Activated CD8-positive, alpha-beta T cell treated with anti-CD3 and anti-CD28 coated beads for 36 hours (primary cell): Measurements from ENCODE around the gene CRACR2A. TPM values are rescaled to one million over a fixed set of nuclear protein-coding genes. Genes with fewer than 3 reads are reported as not detected.

Experiments
- ATAC-seq: fragments of 200-7000 bp; cut with Tn5 transposase; one replicate; pipeline ENCODE4 v1.10.0; 2021; ENCODE audit warnings: mild to moderate bottlenecking, moderate library complexity
- CTCF ChIA-PET: fragments of 350-600 bp; sonication (Branson Sonifier 250); formaldehyde crosslinking; loops from one replicate; lab custom pipeline; 2021; ENCODE audit warnings: antibody characterized with exemption; lab: Charles Lee
- POLR2A ChIA-PET: fragments of 350-600 bp; sonication (Branson Sonifier 250); formaldehyde crosslinking; loops from one replicate; lab custom pipeline; 2021; ENCODE audit warnings: antibody characterized with exemption; lab: Charles Lee
- DNase-seq: peaks from one replicate; pipeline ENCODE4 v3.0.0-alpha.2; 2020
- H3K27ac Mint-ChIP-seq: one replicate; pipeline ENCODE4 v1.8.0; 2021; ENCODE audit warnings: mild to moderate bottlenecking, mixed read lengths
- H3K27me3 Mint-ChIP-seq: one replicate; pipeline ENCODE4 v1.8.0; 2021; ENCODE audit warnings: mixed read lengths
- H3K36me3 Mint-ChIP-seq: one replicate; pipeline ENCODE4 v1.8.0; 2021; ENCODE audit warnings: low read depth, mixed read lengths
- H3K4me1 Mint-ChIP-seq: one replicate; pipeline ENCODE4 v1.8.0; 2021; ENCODE audit warnings: low read depth, mixed read lengths
- H3K4me3 Mint-ChIP-seq: one replicate; pipeline ENCODE4 v1.8.0; 2021; ENCODE audit warnings: mild to moderate bottlenecking, moderate library complexity, mixed read lengths
- H3K9me3 Mint-ChIP-seq: one replicate; pipeline ENCODE4 v1.8.0; 2021; ENCODE audit warnings: mixed read lengths
- intact Hi-C: fragments of 100-400 bp; cut with micrococcal nuclease; formaldehyde crosslinking; loops from one replicate; pipeline ENCODE4 v1.10.0; 2022
- total RNA-seq, 2 experiments: library from RNA; stranded (reverse); gene quantifications; one replicate each; pipeline ENCODE4 v1.2.3, GENCODE V29; 2021
- TF ChIP-seq, protein P1 (sequence below): fragments of 200-600 bp; IDR thresholded peaks from one replicate; pipeline ENCODE4 v1.8.0; 2022; ENCODE audit warnings: antibody characterized with exemption, mild to moderate bottlenecking

Gene CRACR2A
- total RNA-seq, 2 experiments from 2014 or later: 21.2 to 24.7 TPM

DNA sequence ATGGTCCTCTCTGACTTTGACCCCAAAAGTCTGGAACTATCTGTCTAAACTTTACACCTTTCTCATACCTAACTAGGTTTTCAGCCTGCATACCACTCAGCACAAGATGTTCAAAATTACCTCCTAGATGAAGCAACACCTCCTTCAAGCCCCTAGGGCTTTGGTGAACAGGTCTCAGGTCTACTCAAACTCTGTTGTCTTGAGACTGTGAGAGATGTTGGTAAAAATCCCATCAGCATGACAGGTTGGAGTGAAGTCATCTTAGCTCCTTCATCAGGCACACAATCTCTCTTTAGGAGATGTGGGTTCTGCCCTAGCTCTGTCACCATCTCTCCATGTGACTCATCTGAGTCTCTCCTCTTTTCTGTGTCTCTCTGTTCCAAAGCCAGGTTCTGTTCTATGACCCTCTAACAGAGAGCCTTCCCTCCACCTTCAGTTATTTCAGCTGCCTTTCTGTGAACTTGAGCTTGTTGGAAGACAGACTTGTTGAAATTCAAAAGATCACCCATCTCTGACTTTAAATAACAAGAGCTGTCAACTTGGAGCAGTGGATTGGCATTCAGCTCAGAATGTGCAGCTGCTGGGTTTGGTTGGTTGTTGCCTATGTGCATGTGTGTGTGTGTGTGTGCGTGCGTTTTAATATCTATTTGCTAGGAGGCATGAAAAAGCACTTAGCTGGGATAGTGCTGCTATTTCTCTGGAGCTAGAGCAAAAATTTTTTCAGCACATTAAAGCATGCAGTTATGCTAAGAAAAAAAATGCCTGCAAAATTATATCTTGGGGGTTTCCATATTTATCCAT, 130.7 kb downstream of the CRACR2A start:
- intact Hi-C loops: no loop called here
- Mint-ChIP-seq H3K27me3 (no peaks in the 10 kb centered on the region), H3K9me3 (no peaks in the 10 kb centered on the region), H3K36me3 (peaks cover 25% of the 10 kb centered on the region), H3K4me1 (peaks cover under 1% of the 10 kb centered on the region), H3K27ac (no peak overlapping the region), H3K4me3 (no peak overlapping the region)
- POLR2A ChIA-PET: no interaction called here
- DNase-seq (no peak), ATAC-seq (peak; percentile 53)
- TF ChIP-seq, protein P1, sequence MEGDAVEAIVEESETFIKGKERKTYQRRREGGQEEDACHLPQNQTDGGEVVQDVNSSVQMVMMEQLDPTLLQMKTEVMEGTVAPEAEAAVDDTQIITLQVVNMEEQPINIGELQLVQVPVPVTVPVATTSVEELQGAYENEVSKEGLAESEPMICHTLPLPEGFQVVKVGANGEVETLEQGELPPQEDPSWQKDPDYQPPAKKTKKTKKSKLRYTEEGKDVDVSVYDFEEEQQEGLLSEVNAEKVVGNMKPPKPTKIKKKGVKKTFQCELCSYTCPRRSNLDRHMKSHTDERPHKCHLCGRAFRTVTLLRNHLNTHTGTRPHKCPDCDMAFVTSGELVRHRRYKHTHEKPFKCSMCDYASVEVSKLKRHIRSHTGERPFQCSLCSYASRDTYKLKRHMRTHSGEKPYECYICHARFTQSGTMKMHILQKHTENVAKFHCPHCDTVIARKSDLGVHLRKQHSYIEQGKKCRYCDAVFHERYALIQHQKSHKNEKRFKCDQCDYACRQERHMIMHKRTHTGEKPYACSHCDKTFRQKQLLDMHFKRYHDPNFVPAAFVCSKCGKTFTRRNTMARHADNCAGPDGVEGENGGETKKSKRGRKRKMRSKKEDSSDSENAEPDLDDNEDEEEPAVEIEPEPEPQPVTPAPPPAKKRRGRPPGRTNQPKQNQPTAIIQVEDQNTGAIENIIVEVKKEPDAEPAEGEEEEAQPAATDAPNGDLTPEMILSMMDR: no peak
- CTCF ChIA-PET: interaction anchor here (1.1 to 1.5 kb wide), 3 partner anchors 37 to 322 kb away, joined by 3 to 6 read pairs (median 4); no protein-coding TSS in a partner anchor

DNA sequence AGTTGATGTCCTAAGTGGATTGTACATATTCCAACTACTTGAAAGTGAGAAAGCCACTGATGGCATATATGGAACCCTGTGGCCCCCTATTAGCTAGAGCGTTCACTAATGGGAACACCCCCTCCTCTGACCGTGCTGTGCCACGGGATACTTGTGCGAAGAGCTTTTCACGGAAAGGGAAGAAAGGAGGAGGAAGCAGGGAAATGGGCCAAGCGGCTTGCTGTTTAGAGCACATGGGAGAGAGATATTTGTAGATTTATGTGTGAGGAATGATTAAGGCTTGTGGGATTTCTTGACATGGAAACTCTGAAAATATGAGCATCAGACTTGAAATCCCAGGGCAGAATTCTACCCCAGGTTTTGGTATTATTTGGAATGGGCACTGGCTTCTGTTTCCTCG, 132.1 kb downstream of the CRACR2A start:
- H3K4me3 Mint-ChIP-seq: no peak overlapping the region
- H3K36me3 Mint-ChIP-seq: peaks cover 24% of the 10 kb centered on the region
- intact Hi-C loops: no loop called here
- no peak overlapping the region for H3K27ac Mint-ChIP-seq
- H3K27me3 Mint-ChIP-seq: no peaks in the 10 kb centered on the region
- peaks cover 8% of the 10 kb centered on the region for H3K4me1 Mint-ChIP-seq
- CTCF ChIA-PET: no interaction called here
- H3K9me3 Mint-ChIP-seq: no peaks in the 10 kb centered on the region
- DNase-seq: no peak
- POLR2A ChIA-PET: no interaction called here
- no peak for ATAC-seq
- TF ChIP-seq, protein P1: no peak

DNA sequence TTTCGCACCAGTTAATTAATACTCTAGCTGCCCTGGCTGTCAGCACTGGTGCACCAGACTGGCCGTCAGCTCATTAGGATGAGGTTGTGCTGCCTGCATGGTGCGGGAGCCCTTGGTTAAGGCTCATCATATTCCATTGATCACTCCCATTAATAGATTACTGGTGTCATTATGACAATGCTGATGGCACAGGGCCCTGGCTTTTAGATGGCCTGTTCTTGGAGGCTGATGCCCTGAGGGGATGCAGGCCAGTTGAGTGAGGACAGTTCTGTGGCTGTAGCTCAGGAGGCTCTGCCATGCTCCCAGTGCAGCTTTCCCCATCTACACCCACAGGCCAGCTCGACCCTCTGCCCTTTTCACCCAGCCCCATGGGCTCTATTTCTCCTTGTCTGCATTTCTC, 135.3 kb downstream of the CRACR2A start:
- no peak overlapping the region for H3K27ac Mint-ChIP-seq
- intact Hi-C loops: no loop called here
- peaks cover 42% of the 10 kb centered on the region for H3K36me3 Mint-ChIP-seq
- ChIA-PET POLR2A (no interaction called here), CTCF (interaction anchor here (1.1 kb wide), 2 partner anchors 160 to 318 kb away, joined by 3 to 4 read pairs; no protein-coding TSS in a partner anchor)
- peaks cover 8% of the 10 kb centered on the region for H3K4me1 Mint-ChIP-seq
- DNase-seq (no peak), ATAC-seq (no peak)
- H3K27me3 Mint-ChIP-seq: no peaks in the 10 kb centered on the region
- H3K9me3 Mint-ChIP-seq: no peaks in the 10 kb centered on the region
- TF ChIP-seq, protein P1: no peak
- H3K4me3 Mint-ChIP-seq: no peak overlapping the region

DNA sequence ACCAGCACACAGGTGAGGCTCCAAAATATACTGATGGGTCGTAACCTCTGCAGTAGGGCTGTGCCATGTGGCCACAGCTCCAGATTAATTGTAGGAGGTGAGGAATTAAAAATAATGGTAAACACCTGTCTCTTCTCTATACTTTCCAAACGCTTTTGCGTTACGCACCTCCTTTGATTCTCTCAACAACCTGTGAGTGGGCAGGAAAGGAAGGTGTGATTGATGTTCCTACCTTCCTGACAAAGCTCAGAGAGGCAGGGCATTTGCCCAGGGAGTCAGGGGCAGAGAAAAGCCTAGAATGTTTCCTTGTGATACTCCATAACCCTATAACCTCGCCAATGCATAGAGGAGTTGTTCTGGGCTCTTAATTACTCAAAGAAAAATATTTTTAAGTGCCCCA, 137.0 kb downstream of the CRACR2A start:
- POLR2A ChIA-PET: no interaction called here
- TF ChIP-seq, protein P1: no peak
- H3K9me3 Mint-ChIP-seq: no peaks in the 10 kb centered on the region
- no peaks in the 10 kb centered on the region for H3K27me3 Mint-ChIP-seq
- ATAC-seq (no peak), DNase-seq (no peak)
- intact Hi-C loops: no loop called here
- H3K27ac Mint-ChIP-seq: no peak overlapping the region
- CTCF ChIA-PET: no interaction called here
- H3K4me3 Mint-ChIP-seq: no peak overlapping the region
- peaks cover 8% of the 10 kb centered on the region for H3K4me1 Mint-ChIP-seq
- H3K36me3 Mint-ChIP-seq: peaks cover 43% of the 10 kb centered on the region

DNA sequence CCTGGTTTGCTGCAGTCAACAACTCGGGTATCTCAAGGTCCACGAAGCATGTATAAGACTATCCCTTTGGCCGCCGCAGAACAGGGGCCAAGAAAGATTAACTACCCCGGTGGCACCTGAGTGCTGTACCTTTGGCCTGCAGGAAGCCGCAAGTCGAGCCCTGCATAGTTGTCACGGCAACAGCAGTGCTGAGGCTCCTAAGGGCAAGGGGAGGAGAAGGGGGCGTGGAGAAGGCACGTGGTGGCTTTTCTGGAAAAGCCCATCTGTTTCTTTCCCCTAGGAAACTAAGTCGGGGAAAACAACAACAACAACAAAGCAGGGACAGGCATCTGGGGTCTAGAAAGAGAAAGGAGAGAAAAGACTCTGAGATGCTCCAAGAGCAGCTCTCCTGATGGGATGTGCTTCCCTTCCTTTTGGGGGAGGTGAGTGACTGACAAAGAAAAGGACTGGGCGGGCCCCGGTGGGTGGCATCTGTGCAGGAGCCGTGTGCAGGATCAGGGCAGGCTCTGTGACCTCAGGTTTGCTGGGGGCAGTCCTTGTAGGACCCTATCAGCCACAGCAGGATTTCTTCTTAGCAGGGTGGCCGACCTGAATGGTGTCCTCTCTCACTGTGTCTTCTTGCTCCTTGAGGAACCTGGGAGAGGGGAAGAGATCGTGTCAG, 138.0 kb downstream of the CRACR2A start:
- intact Hi-C loops: no loop called here
- Mint-ChIP-seq H3K36me3 (peaks cover 43% of the 10 kb centered on the region), H3K9me3 (no peaks in the 10 kb centered on the region), H3K4me3 (no peak overlapping the region), H3K27ac (no peak overlapping the region), H3K27me3 (no peaks in the 10 kb centered on the region), H3K4me1 (peaks cover 8% of the 10 kb centered on the region)
- POLR2A ChIA-PET: no interaction called here
- ATAC-seq: no peak
- no peak for DNase-seq
- TF ChIP-seq, protein P1: no peak
- CTCF ChIA-PET: no interaction called here
